CD8-positive, alpha-beta memory T cell (primary cell): Measurements from ENCODE around the gene UBC. TPM values are rescaled to one million over a fixed set of nuclear protein-coding genes. Genes with fewer than 3 reads are reported as not detected.
"Not testable (repeated sequence)": the region's sequence is repeated elsewhere in the genome, so short reads cannot be mapped to it uniquely, and the experiment has no call there.

Source experiments
- CTCF ChIA-PET: fragments of 350-600 bp; sonication (Branson Sonifier 250); formaldehyde crosslinking; loops from one replicate; lab custom pipeline; 2021; ENCODE audit warnings: antibody characterized with exemption; lab: Charles Lee
- POLR2A ChIA-PET: fragments of 350-600 bp; sonication (Branson Sonifier 250); formaldehyde crosslinking; loops from one replicate; lab custom pipeline; 2021; ENCODE audit warnings: antibody characterized with exemption; lab: Charles Lee
- DNase-seq, 5 donors: peaks; one replicate each; pipeline versions ENCODE4 v3.0.0 to v3.0.0-alpha.2; 2020 to 2022; ENCODE audit warnings: mixed read lengths in 1 of 5
- H3K27ac ChIP-seq: one replicate; pipeline ENCODE4 v1.7.0; 2013; ENCODE audit warnings: low read depth, mild to moderate bottlenecking, low read length, moderate library complexity
- H3K27me3 ChIP-seq: 2 replicates; pipeline ENCODE4 v1.7.0; 2013; ENCODE audit warnings: low read length, mild to moderate bottlenecking; ENCODE audit not compliant: insufficient read depth, poor library complexity, severe bottlenecking
- H3K36me3 ChIP-seq: 2 replicates; pipeline ENCODE4 v1.7.0; 2013; ENCODE audit warnings: mild to moderate bottlenecking, low read length, moderate library complexity; ENCODE audit not compliant: insufficient read depth
- H3K4me1 ChIP-seq: 2 replicates; pipeline ENCODE4 v1.7.0; 2013; ENCODE audit warnings: mild to moderate bottlenecking, low read length, moderate library complexity; ENCODE audit not compliant: insufficient read depth
- H3K4me3 ChIP-seq: 2 replicates; pipeline ENCODE4 v1.7.0; 2013; ENCODE audit warnings: mild to moderate bottlenecking, low read length
- H3K9me3 ChIP-seq: 2 replicates; pipeline ENCODE4 v1.7.0; 2013; ENCODE audit warnings: mild to moderate bottlenecking, low read length
- H3K27ac Mint-ChIP-seq, 8 donors: one replicate each; pipeline ENCODE4 v1.8.0; 2020 to 2021; ENCODE audit warnings: mixed read lengths in 8 of 8, mild to moderate bottlenecking in 6 of 8, inconsistent platforms in 3 of 8, moderate library complexity in 3 of 8
- H3K27me3 Mint-ChIP-seq, 2 donors: one replicate each; pipeline ENCODE4 v1.8.0; 2020 to 2021; ENCODE audit warnings: mixed read lengths in 2 of 2, mild to moderate bottlenecking in 1 of 2, moderate library complexity in 1 of 2
- H3K36me3 Mint-ChIP-seq, 3 donors: one replicate each; pipeline ENCODE4 v1.8.0; 2020 to 2021; ENCODE audit warnings: mixed read lengths in 3 of 3, inconsistent platforms in 1 of 3, mild to moderate bottlenecking in 1 of 3
- H3K4me1 Mint-ChIP-seq, 3 donors: one replicate each; pipeline ENCODE4 v1.8.0; 2020 to 2021; ENCODE audit warnings: mixed read lengths in 3 of 3, inconsistent platforms in 1 of 3, mild to moderate bottlenecking in 1 of 3
- H3K4me3 Mint-ChIP-seq, 7 donors: one replicate each; pipeline ENCODE4 v1.8.0; 2020 to 2021; ENCODE audit warnings: mixed read lengths in 7 of 7, mild to moderate bottlenecking in 6 of 7, moderate library complexity in 4 of 7, inconsistent platforms in 2 of 7
- H3K9me3 Mint-ChIP-seq, 5 donors: one replicate each; pipeline ENCODE4 v1.8.0; 2020 to 2022; ENCODE audit warnings: mixed read lengths in 5 of 5, mild to moderate bottlenecking in 3 of 5, moderate library complexity in 2 of 5, inconsistent platforms in 1 of 5
- polyA plus RNA-seq: library from polyadenylated mRNA; unstranded; fragments of 300-500 nt; fragmentation: Illumina TruSeq; gene quantifications from one replicate; pipeline ENCODE4 v1.2.3, GENCODE V29; 2021
- total RNA-seq, 2 experiments: library from RNA; stranded (reverse); gene quantifications; one replicate each; pipeline ENCODE4 v1.2.3, GENCODE V29; 2021

UBC gene
- total and polyA plus RNA-seq, 3 experiments from 2014 or later: 839 to 1,913 (median 849) TPM

- Mint-ChIP-seq H3K36me3 (peaks cover 0 to 13% (median 3%) of the 10 kb centered on the region in 3 donors), H3K27me3 (no peaks in the 10 kb centered on the region), H3K4me3 (no peak overlapping the region), H3K4me1 (peaks cover 0 to 8% (median 4%) of the 10 kb centered on the region in 3 donors), H3K27ac (no peak overlapping the region), H3K9me3 (no peaks in the 10 kb centered on the region)
- Histone ChIP-seq H3K27me3 (no peaks in the 10 kb centered on the region), H3K27ac (peak overlapping the region; percentile 80), H3K4me1 (peaks cover 24% of the 10 kb centered on the region), H3K36me3 (no peaks in the 10 kb centered on the region), H3K9me3 (no peaks in the 10 kb centered on the region), H3K4me3 (peak overlapping the region; percentile 72)
- POLR2A ChIA-PET: interaction anchor here (0.6 to 4.3 kb wide), 5 partner anchors 13 to 54 kb away, joined by 6 to 224 read pairs (median 23); partner anchors contain the start of gene UBC
- DNase-seq: peak; percentile 71 to 88 (median 74)
- CTCF ChIA-PET: interaction anchor here (0.9 to 17.0 kb wide), 13 partner anchors 9 to 148 kb away, joined by 3 to 711 read pairs (median 5); partner anchors contain the start of genes AACS, DHX37 and UBC
These were observed 26.1 kb upstream of the UBC start for GRCh38 chr12:124940393-124941169.

- H3K9me3 ChIP-seq: no peaks in the 10 kb centered on the region
- DNase-seq: no peak
- H3K4me3 ChIP-seq: peak overlapping the region; percentile 72
- H3K27me3 ChIP-seq: no peaks in the 10 kb centered on the region
- Mint-ChIP-seq H3K36me3 (peaks cover 0 to 11% (median 0%) of the 10 kb centered on the region in 3 donors), H3K9me3 (no peaks in the 10 kb centered on the region), H3K27me3 (no peaks in the 10 kb centered on the region), H3K4me1 (peaks cover 0 to 8% (median 4%) of the 10 kb centered on the region in 3 donors), H3K27ac (no peak overlapping the region), H3K4me3 (no peak overlapping the region)
- CTCF ChIA-PET: interaction anchor here (0.9 to 17.0 kb wide), 13 partner anchors 9 to 149 kb away, joined by 3 to 711 read pairs (median 5); partner anchors contain the start of genes AACS, DHX37 and UBC
- POLR2A ChIA-PET: interaction anchor here (1.2 to 4.3 kb wide), 4 partner anchors 12 to 54 kb away, joined by 6 to 224 read pairs (median 39); partner anchors contain the start of gene UBC
- H3K4me1 ChIP-seq: peaks cover 24% of the 10 kb centered on the region
- H3K27ac ChIP-seq: peak overlapping the region; percentile 80
- H3K36me3 ChIP-seq: no peaks in the 10 kb centered on the region
These were observed 25.6 kb upstream of the UBC start for GRCh38 chr12:124940143-124940392.

GRCh38 chr12:124939421-124940142 is 25.1 kb upstream of the UBC start:
- H3K4me3 ChIP-seq: peak overlapping the region; percentile 72
- no peaks in the 10 kb centered on the region for H3K27me3 ChIP-seq
- no peak overlapping the region for H3K27ac Mint-ChIP-seq
- no peaks in the 10 kb centered on the region for H3K9me3 Mint-ChIP-seq
- peak; percentile 76 to 93 (median 89) for DNase-seq
- H3K27ac ChIP-seq: peak overlapping the region; percentile 80
- no peak overlapping the region for H3K4me3 Mint-ChIP-seq
- peaks cover 0 to 8% (median 4%) of the 10 kb centered on the region in 3 donors for H3K4me1 Mint-ChIP-seq
- H3K36me3 ChIP-seq: no peaks in the 10 kb centered on the region
- ChIA-PET POLR2A (interaction anchor here (2.2 to 4.3 kb wide), 3 partner anchors 12 to 31 kb away, joined by 23 to 224 read pairs (median 55); partner anchors contain the start of gene UBC), CTCF (interaction anchor here (0.9 to 17.0 kb wide), 10 partner anchors 8 to 125 kb away, joined by 3 to 711 read pairs (median 6); partner anchors contain the start of genes AACS, DHX37 and UBC)
- no peaks in the 10 kb centered on the region for H3K9me3 ChIP-seq
- H3K36me3 Mint-ChIP-seq: peaks cover 0 to 8% (median 0%) of the 10 kb centered on the region in 3 donors
- H3K4me1 ChIP-seq: peaks cover 24% of the 10 kb centered on the region
- no peaks in the 10 kb centered on the region for H3K27me3 Mint-ChIP-seq

GRCh38 chr12:124939079-124939420 is 24.6 kb upstream of the UBC start:
- Mint-ChIP-seq H3K4me1 (peaks cover 0 to 8% (median 4%) of the 10 kb centered on the region in 3 donors), H3K9me3 (no peaks in the 10 kb centered on the region), H3K36me3 (peaks cover 0 to 8% (median 0%) of the 10 kb centered on the region in 3 donors), H3K4me3 (no peak overlapping the region), H3K27me3 (no peaks in the 10 kb centered on the region), H3K27ac (no peak overlapping the region)
- CTCF ChIA-PET: interaction anchor here (1.5 to 17.0 kb wide), 3 partner anchors 8 to 51 kb away, joined by 5 to 711 read pairs (median 17); partner anchors contain the start of gene UBC
- H3K4me1 ChIP-seq: peaks cover 24% of the 10 kb centered on the region
- peak overlapping the region; percentile 80 for H3K27ac ChIP-seq
- DNase-seq: peak in 3 of 5 donors; percentile 30 to 69 (median 47)
- H3K36me3 ChIP-seq: no peaks in the 10 kb centered on the region
- POLR2A ChIA-PET: interaction anchor here (2.2 to 4.3 kb wide), 3 partner anchors 11 to 30 kb away, joined by 23 to 224 read pairs (median 55); partner anchors contain the start of gene UBC
- H3K9me3 ChIP-seq: no peaks in the 10 kb centered on the region
- no peaks in the 10 kb centered on the region for H3K27me3 ChIP-seq
- H3K4me3 ChIP-seq: peak overlapping the region; percentile 72

- Histone ChIP-seq H3K9me3 (no peaks in the 10 kb centered on the region), H3K27ac (peak overlapping the region; percentile 80), H3K36me3 (no peaks in the 10 kb centered on the region), H3K4me1 (peaks cover 24% of the 10 kb centered on the region), H3K27me3 (no peaks in the 10 kb centered on the region), H3K4me3 (peak overlapping the region; percentile 72)
- DNase-seq: no peak
- Mint-ChIP-seq H3K4me1 (peaks cover 0 to 8% (median 4%) of the 10 kb centered on the region in 3 donors), H3K36me3 (peaks cover 0 to 8% (median 0%) of the 10 kb centered on the region in 3 donors), H3K27me3 (no peaks in the 10 kb centered on the region), H3K9me3 (no peaks in the 10 kb centered on the region), H3K27ac (peak overlapping the region in 1 of 8 donors; percentile 38), H3K4me3 (no peak overlapping the region)
- CTCF ChIA-PET: interaction anchor here (17.0 kb wide), 1 partner anchor 24 kb away, joined by 711 read pairs; the partner anchor contains the start of gene UBC
- POLR2A ChIA-PET: interaction anchor here (2.1 to 4.3 kb wide), 3 partner anchors 11 to 30 kb away, joined by 18 to 224 read pairs (median 55); partner anchors contain the start of gene UBC
These were observed 24.1 kb upstream of the UBC start for GRCh38 chr12:124938587-124938986.

- Histone ChIP-seq H3K9me3 (no peaks in the 10 kb centered on the region), H3K27me3 (no peaks in the 10 kb centered on the region), H3K36me3 (no peaks in the 10 kb centered on the region), H3K4me1 (peaks cover 24% of the 10 kb centered on the region), H3K27ac (peak overlapping the region; percentile 80), H3K4me3 (no peak overlapping the region)
- Mint-ChIP-seq H3K27me3 (no peaks in the 10 kb centered on the region), H3K4me1 (peaks cover 0 to 8% (median 4%) of the 10 kb centered on the region in 3 donors), H3K9me3 (no peaks in the 10 kb centered on the region), H3K36me3 (peaks cover 0 to 5% (median 0%) of the 10 kb centered on the region in 3 donors), H3K4me3 (peak overlapping the region in 4 of 7 donors; percentile 11 to 72 (median 46)), H3K27ac (peak overlapping the region in 4 of 8 donors; percentile 20 to 63 (median 28))
- DNase-seq: no peak
- ChIA-PET CTCF (interaction anchor here (17.0 kb wide), 1 partner anchor 24 kb away, joined by 711 read pairs; the partner anchor contains the start of gene UBC), POLR2A (interaction anchor here (2.1 to 4.3 kb wide), 3 partner anchors 10 to 30 kb away, joined by 18 to 224 read pairs (median 55); partner anchors contain the start of gene UBC)
These were observed 23.7 kb upstream of the UBC start for GRCh38 chr12:124938108-124938507.

- H3K27ac ChIP-seq, H3K9me3 Mint-ChIP-seq, DNase-seq, H3K36me3 Mint-ChIP-seq, H3K36me3 ChIP-seq, H3K4me3 ChIP-seq, H3K27ac Mint-ChIP-seq, H3K27me3 Mint-ChIP-seq, H3K9me3 ChIP-seq, H3K4me3 Mint-ChIP-seq, H3K27me3 ChIP-seq: not testable (repeated sequence)
- CTCF ChIA-PET: interaction anchor here (2.8 to 17.0 kb wide), 2 partner anchors 9 to 17 kb away, joined by 17 to 711 read pairs; partner anchors contain the start of gene UBC
- POLR2A ChIA-PET: interaction anchor here (1.0 kb wide), 1 partner anchor 25 kb away, joined by 3 read pairs; no protein-coding TSS in a partner anchor
- H3K4me1 ChIP-seq: peaks cover 19% of the 10 kb centered on the region
- peaks cover 21 to 27% (median 23%) of the 10 kb centered on the region in 3 donors for H3K4me1 Mint-ChIP-seq
These were observed 17.1 kb upstream of the UBC start for GRCh38 chr12:124931528-124931927.
